Measurements from ENCODE around the gene KRTAP12-2. TPM values are rescaled to one million over a fixed set of nuclear protein-coding genes. Genes with fewer than 3 reads are reported as not detected.

Gene KRTAP12-2
- total and polyA plus RNA-seq, 10 of the 15 experiments (the other 5 are each of a cell fraction or from before 2014, with no cell fraction given), result not detected

DNA sequence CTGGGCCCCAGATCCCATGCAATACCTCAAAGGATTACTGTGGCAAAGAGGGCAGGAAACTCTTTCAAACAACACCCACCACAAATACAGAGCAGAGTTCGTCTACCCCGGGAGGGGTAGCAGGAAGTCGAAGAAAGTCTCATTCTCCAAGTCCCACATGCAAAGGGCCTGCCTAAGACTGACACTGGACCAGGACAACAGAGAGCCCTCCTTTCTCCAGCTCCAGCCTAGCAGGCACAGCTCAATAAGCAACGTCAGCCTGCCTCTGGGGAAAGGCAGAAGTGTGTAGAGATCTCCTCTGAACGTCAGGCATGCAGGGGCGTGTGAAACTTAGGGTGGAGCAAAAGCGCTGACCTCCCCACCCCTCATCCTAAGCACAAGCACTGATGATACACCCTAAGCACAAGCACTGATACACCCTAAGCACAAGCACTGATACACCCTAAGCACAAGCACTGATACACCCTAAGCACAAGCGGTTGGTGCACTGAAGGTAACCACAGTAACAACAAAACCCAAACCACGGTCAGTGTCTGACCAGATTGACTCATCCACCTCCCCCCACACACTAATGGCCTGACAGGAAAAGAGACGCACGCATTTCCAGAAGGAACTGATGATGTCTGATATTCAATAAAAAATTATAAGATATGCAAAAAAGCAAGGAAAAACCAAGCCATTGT is 7.7 kb downstream of the KRTAP12-2 start:
- intact Hi-C loops (cut with micrococcal nuclease; ENCODE audit: unreplicated experiment) (no loop called here), in situ Hi-C loops (cut with MboI) (no loop called here)
- Histone ChIP-seq H3K36me3 (ENCODE audit: control insufficient read depth in 2 of 2, insufficient read depth in 2 of 2, low read length in 1 of 2) (no peaks in the 10 kb centered on the region), H3K27me3 (replicated peaks in 1 of 2; ENCODE audit: control insufficient read depth in 2 of 2, insufficient read depth in 2 of 2, low read length in 1 of 2) (no peaks in the 10 kb centered on the region), H3K4me2 (ENCODE audit: control insufficient read depth, insufficient read depth) (no peak overlapping the region), H3K27ac (ENCODE audit: control insufficient read depth, insufficient read depth) (no peak overlapping the region), H2AFZ (ENCODE audit: control insufficient read depth, low read depth, low read length) (no peak overlapping the region), H3K79me2 (ENCODE audit: control insufficient read depth, insufficient read depth, low read length) (no peaks in the 10 kb centered on the region), H4K20me1 (ENCODE audit: control insufficient read depth, insufficient read depth) (no peaks in the 10 kb centered on the region), H3K9me3 (replicated peaks; ENCODE audit: control insufficient read depth, insufficient read depth, low read length) (peaks cover 2% of the 10 kb centered on the region; the same call in 1 of the 3 replicates), H3K4me3 (no peak overlapping the region), H3K9ac (ENCODE audit: control insufficient read depth, insufficient read depth, low read length) (no peak overlapping the region), H3K4me1 (ENCODE audit: control insufficient read depth, insufficient read depth, low read length) (no peaks in the 10 kb centered on the region)
- SMC1A ChIA-PET (ENCODE audit: uncharacterized antibody, unreplicated experiment), result interaction anchor here (0.8 kb wide), 1 partner anchor 7 kb away, joined by 3 read pairs; no protein-coding TSS in a partner anchor
- FAIRE-seq, result no peak
- no peak for TF ChIP-seq SIX5 (IDR thresholded peaks at IDR 0.05; ENCODE audit: low read depth, low read length, severe bottlenecking)
- ATAC-seq, result no peak
- BruUV-seq (replicated peaks), result no TSS peak
- no peak for DNase-seq (ENCODE audit: low read depth, low spot score)
- CTCF ChIA-PET, result no interaction called here
- RAD21 ChIA-PET (ENCODE audit: unreplicated experiment), result no interaction called here
- POLR2A ChIA-PET, result no interaction called here
- WGBS (ENCODE audit: insufficient coverage, insufficient replicate concordance, low lambda C conversion rate, missing lambda C conversion rate), result 13% methylated on average over 11 of the region's 11 CpGs

DNA sequence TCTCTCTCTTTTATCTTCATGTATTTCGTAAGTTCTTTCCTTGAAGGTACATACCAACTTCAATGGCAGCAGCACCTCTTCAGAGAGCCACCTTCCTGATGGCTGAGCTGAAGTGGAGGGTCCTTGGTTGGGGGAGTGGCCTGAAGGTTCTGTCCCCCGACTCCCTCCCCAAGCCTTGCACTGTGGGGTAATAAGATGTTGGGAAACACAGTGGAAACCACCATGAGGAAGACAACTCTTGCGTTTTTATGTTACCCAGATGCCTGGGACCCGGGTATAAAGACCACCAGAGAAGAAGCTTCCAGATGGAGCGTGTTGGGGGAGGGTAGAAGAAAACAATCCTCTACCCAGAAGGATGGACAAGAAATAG is 8.2 kb downstream of the KRTAP12-2 start:
- no peak overlapping the region for H3K4me3 ChIP-seq
- SMC1A ChIA-PET (ENCODE audit: uncharacterized antibody, unreplicated experiment), result no interaction called here
- no peak overlapping the region for H3K27ac ChIP-seq (ENCODE audit: control insufficient read depth, insufficient read depth)
- no peak for FAIRE-seq
- intact Hi-C loops (cut with micrococcal nuclease; ENCODE audit: unreplicated experiment) (no loop called here), in situ Hi-C loops (cut with MboI) (no loop called here)
- no peaks in the 10 kb centered on the region for H4K20me1 ChIP-seq (ENCODE audit: control insufficient read depth, insufficient read depth)
- H3K9ac ChIP-seq (ENCODE audit: control insufficient read depth, insufficient read depth, low read length), result no peak overlapping the region
- DNase-seq (ENCODE audit: low read depth, low spot score), result no peak
- H3K36me3 ChIP-seq (ENCODE audit: control insufficient read depth in 2 of 2, insufficient read depth in 2 of 2, low read length in 1 of 2), result no peaks in the 10 kb centered on the region
- WGBS (ENCODE audit: insufficient coverage, insufficient replicate concordance, low lambda C conversion rate, missing lambda C conversion rate), result 12% methylated on average over 5 of the region's 5 CpGs
- POLR2A ChIA-PET, result no interaction called here
- no peak overlapping the region for H3K4me2 ChIP-seq (ENCODE audit: control insufficient read depth, insufficient read depth)
- RAD21 ChIA-PET (ENCODE audit: unreplicated experiment), result no interaction called here
- no TSS peak for BruUV-seq (replicated peaks)
- H2AFZ ChIP-seq (ENCODE audit: control insufficient read depth, low read depth, low read length), result no peak overlapping the region
- peaks cover 2% of the 10 kb centered on the region; the same call in 1 of the 3 replicates for H3K9me3 ChIP-seq (replicated peaks; ENCODE audit: control insufficient read depth, insufficient read depth, low read length)
- ATAC-seq, result no peak
- H3K79me2 ChIP-seq (ENCODE audit: control insufficient read depth, insufficient read depth, low read length), result no peaks in the 10 kb centered on the region
- CTCF ChIA-PET, result no interaction called here
- no peaks in the 10 kb centered on the region for H3K4me1 ChIP-seq (ENCODE audit: control insufficient read depth, insufficient read depth, low read length)
- no peaks in the 10 kb centered on the region for H3K27me3 ChIP-seq (replicated peaks in 1 of 2; ENCODE audit: control insufficient read depth in 2 of 2, insufficient read depth in 2 of 2, low read length in 1 of 2)
- TF ChIP-seq HDAC2 (IDR thresholded peaks at IDR 0.05) (no peak), POLR2AphosphoS2 (IDR thresholded peaks at IDR 0.05; ENCODE audit: low read depth, low read length) (no peak), BMI1 (IDR thresholded peaks at IDR 0.05; ENCODE audit: borderline replicate concordance) (no peak), CREB1 (IDR thresholded peaks at IDR 0.05; ENCODE audit: low read depth) (no peak), HDGF (IDR thresholded peaks at IDR 0.05) (no peak), BHLHE40 (IDR thresholded peaks at IDR 0.05; ENCODE audit: borderline replicate concordance in 1 of 2, low read depth in 2 of 2, low read length in 1 of 2) (no peak), SP1 (IDR thresholded peaks at IDR 0.05; ENCODE audit: low read depth, low read length) (no peak), CHD1 (IDR thresholded peaks at IDR 0.05; ENCODE audit: low read depth, low read length) (no peak)
- TF ChIP-seq, protein P1, sequence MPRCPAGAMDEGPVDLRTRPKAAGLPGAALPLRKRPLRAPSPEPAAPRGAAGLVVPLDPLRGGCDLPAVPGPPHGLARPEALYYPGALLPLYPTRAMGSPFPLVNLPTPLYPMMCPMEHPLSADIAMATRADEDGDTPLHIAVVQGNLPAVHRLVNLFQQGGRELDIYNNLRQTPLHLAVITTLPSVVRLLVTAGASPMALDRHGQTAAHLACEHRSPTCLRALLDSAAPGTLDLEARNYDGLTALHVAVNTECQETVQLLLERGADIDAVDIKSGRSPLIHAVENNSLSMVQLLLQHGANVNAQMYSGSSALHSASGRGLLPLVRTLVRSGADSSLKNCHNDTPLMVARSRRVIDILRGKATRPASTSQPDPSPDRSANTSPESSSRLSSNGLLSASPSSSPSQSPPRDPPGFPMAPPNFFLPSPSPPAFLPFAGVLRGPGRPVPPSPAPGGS (IDR thresholded peaks at IDR 0.05; ENCODE audit: borderline replicate concordance, insufficient read depth, low read depth, low read length, poor library complexity, severe bottlenecking), result no peak
- TF ChIP-seq, protein P2, sequence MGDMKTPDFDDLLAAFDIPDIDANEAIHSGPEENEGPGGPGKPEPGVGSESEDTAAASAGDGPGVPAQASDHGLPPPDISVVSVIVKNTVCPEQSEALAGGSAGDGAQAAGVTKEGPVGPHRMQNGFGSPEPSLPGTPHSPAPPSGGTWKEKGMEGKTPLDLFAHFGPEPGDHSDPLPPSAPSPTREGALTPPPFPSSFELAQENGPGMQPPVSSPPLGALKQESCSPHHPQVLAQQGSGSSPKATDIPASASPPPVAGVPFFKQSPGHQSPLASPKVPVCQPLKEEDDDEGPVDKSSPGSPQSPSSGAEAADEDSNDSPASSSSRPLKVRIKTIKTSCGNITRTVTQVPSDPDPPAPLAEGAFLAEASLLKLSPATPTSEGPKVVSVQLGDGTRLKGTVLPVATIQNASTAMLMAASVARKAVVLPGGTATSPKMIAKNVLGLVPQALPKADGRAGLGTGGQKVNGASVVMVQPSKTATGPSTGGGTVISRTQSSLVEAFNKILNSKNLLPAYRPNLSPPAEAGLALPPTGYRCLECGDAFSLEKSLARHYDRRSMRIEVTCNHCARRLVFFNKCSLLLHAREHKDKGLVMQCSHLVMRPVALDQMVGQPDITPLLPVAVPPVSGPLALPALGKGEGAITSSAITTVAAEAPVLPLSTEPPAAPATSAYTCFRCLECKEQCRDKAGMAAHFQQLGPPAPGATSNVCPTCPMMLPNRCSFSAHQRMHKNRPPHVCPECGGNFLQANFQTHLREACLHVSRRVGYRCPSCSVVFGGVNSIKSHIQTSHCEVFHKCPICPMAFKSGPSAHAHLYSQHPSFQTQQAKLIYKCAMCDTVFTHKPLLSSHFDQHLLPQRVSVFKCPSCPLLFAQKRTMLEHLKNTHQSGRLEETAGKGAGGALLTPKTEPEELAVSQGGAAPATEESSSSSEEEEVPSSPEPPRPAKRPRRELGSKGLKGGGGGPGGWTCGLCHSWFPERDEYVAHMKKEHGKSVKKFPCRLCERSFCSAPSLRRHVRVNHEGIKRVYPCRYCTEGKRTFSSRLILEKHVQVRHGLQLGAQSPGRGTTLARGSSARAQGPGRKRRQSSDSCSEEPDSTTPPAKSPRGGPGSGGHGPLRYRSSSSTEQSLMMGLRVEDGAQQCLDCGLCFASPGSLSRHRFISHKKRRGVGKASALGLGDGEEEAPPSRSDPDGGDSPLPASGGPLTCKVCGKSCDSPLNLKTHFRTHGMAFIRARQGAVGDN (IDR thresholded peaks at IDR 0.05), result no peak
- TF ChIP-seq, protein P3, sequence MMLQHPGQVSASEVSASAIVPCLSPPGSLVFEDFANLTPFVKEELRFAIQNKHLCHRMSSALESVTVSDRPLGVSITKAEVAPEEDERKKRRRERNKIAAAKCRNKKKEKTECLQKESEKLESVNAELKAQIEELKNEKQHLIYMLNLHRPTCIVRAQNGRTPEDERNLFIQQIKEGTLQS (IDR thresholded peaks at IDR 0.05; ENCODE audit: borderline replicate concordance, extremely low read depth, low read depth, low read length), result no peak
